GM12872 (cell line): ENCODE measurements around the gene TAGLN3.

ENCODE experiments used
- TF ChIP-seq, protein P1 (sequence below): IDR thresholded peaks from 3 replicates; pipeline ENCODE4 v1.5.1; 2011; ENCODE audit warnings: low read depth, mild to moderate bottlenecking, low read length, moderate library complexity; ENCODE audit not compliant: insufficient read depth

Gene TAGLN3

DNA sequence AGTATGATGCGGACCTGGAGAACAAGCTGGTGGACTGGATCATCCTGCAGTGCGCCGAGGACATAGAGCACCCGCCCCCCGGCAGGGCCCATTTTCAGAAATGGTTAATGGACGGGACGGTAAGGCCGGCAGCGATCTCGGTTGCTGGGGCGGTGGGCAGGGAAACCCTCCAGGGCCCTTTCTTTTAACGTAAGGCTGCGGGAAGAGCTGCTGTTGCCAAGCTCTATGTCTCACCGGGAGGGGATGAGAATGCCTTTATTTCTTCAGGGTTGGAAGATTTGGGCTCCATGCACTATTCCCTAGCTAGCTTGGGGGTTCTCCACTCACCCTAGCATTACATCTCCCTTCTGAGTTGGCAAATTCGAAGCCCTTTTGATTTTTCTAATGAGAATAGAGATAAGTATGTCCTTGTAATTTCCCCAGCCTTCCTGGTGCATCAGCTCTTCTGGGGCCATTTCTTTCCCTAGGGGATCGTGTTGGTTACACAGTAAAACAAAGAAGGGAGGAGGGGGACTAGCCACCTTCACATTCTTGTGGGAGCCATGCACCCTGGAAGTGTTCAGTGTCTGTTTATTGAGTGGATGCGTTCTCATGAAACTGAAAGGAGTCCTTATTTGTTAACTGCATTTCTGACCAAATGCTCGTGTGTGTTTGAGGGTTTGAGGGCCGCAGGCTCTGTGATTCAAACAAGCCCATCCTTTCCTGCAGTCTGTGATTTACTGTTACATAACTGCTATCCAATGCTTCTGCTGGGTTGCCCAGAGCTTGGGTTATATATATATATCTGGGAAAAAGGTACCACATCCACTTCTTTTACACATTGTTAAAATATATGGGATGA lies 982 bp downstream of the TAGLN3 start:
- TF ChIP-seq, protein P1, sequence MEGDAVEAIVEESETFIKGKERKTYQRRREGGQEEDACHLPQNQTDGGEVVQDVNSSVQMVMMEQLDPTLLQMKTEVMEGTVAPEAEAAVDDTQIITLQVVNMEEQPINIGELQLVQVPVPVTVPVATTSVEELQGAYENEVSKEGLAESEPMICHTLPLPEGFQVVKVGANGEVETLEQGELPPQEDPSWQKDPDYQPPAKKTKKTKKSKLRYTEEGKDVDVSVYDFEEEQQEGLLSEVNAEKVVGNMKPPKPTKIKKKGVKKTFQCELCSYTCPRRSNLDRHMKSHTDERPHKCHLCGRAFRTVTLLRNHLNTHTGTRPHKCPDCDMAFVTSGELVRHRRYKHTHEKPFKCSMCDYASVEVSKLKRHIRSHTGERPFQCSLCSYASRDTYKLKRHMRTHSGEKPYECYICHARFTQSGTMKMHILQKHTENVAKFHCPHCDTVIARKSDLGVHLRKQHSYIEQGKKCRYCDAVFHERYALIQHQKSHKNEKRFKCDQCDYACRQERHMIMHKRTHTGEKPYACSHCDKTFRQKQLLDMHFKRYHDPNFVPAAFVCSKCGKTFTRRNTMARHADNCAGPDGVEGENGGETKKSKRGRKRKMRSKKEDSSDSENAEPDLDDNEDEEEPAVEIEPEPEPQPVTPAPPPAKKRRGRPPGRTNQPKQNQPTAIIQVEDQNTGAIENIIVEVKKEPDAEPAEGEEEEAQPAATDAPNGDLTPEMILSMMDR = no peak

DNA sequence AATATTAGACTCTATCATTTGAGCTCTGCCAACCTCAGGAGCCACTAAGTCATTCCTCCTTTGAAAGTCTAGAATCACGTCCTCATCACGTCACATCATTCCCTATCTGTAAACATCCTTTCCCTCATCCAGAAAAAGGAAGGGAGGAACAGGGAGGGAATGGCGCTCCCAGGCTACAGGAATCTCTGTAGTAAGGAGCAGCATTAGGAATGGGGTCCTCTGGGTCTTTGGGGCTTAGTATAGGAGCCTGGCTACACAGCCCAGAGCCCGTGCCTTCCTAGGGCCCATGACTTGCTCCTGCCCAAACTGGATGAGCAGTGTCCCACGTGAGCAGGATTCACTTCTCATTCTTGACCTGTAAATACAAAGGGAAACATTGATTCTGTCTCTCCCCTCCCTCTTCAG lies 1.6 kb downstream of the TAGLN3 start:
- TF ChIP-seq, protein P1 = no peak

DNA sequence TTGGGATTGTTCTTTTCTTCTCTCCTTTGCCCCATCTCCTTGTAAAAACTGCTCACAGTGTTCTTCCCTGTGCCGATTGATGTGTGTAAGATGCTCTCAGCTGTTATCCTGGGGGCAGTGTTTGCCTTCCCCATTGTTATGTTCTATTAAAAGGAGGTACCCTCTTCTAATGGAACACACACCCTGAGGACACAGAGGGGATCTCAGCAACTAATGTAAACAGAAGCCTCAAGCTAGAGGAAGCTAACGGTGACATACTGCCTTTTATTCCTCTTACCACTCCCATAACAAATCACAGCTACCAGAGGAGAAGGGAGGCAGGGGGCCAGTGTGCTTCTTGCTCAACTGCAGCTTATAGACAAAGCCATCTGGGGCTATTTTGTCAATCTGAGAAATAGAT lies 2.2 kb downstream of the TAGLN3 start:
- TF ChIP-seq, protein P1 = no peak

DNA sequence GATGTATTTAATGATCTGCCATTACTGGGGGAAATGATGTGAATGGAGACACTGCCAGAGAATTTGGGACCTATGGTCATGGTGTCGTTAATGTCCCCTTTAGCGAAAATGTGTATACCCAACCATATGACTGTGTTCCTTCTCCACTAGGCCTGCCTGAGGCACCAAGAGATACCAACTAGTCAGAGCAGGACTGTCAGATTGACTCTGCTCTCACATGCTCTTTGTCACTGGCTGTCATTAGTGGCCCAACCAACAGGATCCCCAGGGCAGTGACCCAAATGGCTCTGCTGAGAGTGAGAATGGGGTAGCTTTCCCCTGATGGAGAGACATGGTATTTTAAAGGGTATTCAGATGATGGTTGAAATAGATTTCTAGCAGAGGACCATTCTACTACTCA lies 2.8 kb downstream of the TAGLN3 start:
- TF ChIP-seq, protein P1 = no peak

DNA sequence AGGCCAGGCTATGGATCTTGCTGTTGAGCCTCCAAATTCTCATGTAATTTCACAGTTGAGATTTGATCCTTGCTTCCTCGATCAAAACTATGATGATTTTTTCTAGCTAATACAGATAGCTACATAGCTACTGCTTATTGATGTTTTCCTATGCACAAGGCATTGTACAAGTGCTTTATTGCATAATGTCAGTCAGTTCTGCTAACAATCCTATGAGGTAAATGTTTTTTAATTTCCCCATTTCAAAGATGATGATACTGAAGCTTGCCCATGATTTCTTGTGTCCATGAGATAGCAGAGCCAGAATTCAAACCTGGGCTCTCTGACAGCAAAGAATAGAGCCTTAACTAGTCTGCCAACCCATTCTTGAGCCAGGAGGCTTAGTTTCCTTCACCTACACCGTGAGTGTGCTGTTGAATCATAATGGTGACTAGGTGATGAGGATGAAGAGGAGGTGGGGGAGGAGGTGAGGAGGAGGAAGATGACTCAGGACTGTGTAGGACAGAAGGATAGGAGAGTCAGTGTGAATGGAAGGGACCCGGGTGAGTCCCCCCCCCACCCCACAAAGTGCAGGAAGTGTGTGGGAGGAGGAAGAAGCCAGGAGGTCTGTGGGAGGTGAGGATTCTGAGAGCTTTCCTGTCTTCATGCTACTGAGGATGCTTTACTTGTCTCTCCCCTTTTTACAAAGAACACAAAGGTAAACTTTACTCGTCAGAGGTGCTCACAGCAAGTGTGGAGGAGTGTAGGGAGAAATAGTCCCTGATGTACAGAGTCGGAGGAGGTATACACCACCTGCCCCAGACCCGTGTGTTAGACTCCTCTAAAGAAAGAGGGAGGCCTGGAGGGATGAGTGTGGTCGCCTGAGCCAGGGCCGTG lies 3.6 kb downstream of the TAGLN3 start:
- TF ChIP-seq, protein P1 = no peak

DNA sequence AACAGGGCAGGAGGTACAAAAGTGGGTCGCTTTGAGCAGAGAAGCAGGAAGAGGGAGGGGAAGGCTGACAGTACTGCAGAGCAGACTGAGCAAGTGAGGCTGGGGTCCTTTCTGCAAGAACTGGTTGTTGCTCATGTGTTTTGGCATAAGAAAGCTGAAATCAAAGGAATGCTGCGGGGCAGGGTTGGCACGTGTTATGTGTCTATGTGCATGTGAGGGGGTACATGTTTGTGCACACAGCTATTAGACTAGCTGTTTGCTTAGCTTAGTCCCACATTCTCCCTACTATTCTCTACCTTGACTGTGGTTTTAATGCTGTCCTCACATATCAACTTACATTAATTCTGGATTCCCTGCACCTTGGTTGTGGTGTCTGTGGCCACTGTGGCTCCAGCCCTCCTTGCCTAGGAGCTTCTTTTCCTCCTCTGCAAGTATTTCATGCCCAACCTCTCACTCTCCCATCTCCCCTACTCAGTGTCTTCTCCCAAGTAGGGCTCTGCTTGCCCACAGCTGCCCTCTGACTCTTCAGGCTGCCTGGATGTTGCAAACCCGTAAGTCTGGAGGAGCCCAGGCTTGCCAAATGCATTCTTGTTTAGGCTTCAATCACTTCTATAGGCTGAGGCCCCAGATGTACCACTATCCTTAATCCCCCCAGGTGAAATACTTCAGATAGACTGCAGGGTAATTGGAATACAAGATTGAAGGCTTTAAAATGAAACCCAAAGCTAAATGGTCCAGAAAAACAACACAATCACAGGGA lies 4.8 kb downstream of the TAGLN3 start:
- TF ChIP-seq, protein P1 = no peak

DNA sequence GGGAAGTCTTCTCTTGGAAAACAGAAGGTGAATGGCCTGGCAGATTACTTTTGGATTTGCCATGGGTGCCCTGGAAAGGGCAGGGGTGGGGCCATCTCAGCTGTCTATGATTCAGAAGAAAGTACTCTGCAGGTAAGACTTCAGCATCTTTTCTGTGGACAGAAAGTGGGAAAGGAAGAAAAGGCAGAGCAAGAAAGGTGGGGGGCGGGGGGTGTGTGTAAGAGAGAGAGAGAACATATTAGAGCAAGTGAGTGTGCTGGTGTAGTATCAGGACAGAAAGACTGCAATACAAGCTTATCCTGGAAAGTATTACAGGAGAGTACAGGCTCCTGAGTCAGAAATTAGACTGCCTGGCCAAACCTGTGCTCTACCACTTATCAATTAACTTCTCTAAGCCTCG lies 5.5 kb downstream of the TAGLN3 start:
- TF ChIP-seq, protein P1 = no peak
